A549 (cell line): ENCODE measurements around the gene RASGRP2.

Experiments used
- CTCF ChIP-seq: fragments of >200 bp; sonication (Bioruptor Twin); formaldehyde crosslinking; IDR thresholded peaks from 3 replicates; pipeline ENCODE4 v1.5.1; 2016
- POLR2A ChIP-seq: IDR thresholded peaks from 2 replicates; pipeline ENCODE4 v1.6.1; 2012; ENCODE audit warnings: mild to moderate bottlenecking, low read length
- TF ChIP-seq, protein P1 (sequence below): fragments of 200-600 bp; sonication (generic); IDR thresholded peaks from 2 replicates; pipeline ENCODE4 v1.6.1; 2016; ENCODE audit warnings: antibody characterized with exemption, mild to moderate bottlenecking, moderate library complexity

GRCh38 chr11:64762674-64763525 is 19.0 kb upstream of the RASGRP2 start:
- no peak for TF ChIP-seq CTCF
- no peak for TF ChIP-seq POLR2A
- TF ChIP-seq, protein P1, sequence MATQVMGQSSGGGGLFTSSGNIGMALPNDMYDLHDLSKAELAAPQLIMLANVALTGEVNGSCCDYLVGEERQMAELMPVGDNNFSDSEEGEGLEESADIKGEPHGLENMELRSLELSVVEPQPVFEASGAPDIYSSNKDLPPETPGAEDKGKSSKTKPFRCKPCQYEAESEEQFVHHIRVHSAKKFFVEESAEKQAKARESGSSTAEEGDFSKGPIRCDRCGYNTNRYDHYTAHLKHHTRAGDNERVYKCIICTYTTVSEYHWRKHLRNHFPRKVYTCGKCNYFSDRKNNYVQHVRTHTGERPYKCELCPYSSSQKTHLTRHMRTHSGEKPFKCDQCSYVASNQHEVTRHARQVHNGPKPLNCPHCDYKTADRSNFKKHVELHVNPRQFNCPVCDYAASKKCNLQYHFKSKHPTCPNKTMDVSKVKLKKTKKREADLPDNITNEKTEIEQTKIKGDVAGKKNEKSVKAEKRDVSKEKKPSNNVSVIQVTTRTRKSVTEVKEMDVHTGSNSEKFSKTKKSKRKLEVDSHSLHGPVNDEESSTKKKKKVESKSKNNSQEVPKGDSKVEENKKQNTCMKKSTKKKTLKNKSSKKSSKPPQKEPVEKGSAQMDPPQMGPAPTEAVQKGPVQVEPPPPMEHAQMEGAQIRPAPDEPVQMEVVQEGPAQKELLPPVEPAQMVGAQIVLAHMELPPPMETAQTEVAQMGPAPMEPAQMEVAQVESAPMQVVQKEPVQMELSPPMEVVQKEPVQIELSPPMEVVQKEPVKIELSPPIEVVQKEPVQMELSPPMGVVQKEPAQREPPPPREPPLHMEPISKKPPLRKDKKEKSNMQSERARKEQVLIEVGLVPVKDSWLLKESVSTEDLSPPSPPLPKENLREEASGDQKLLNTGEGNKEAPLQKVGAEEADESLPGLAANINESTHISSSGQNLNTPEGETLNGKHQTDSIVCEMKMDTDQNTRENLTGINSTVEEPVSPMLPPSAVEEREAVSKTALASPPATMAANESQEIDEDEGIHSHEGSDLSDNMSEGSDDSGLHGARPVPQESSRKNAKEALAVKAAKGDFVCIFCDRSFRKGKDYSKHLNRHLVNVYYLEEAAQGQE = no peak
